Right ventricle myocardium superior (tissue), 1 donor: ENCODE data around the gene UBE3C. TPM values are rescaled to one million over a fixed set of nuclear protein-coding genes. Genes with fewer than 3 reads are reported as not detected.
"Not testable (repeated sequence)": the region's sequence is repeated elsewhere in the genome, so short reads cannot be mapped to it uniquely, and the experiment has no call there.

Experiments
- ATAC-seq: fragments of 200-7000 bp; cut with Tn5 transposase; one replicate; pipeline ENCODE4 v1.9.1; 2020; ENCODE audit warnings: mild to moderate bottlenecking; ENCODE audit not compliant: poor library complexity
- DNase-seq: peaks from one replicate; pipeline ENCODE4 v3.0.0-alpha.2; 2020
- intact Hi-C: fragments of 100-400 bp; cut with DNase I; formaldehyde crosslinking; loops from one replicate; pipeline ENCODE4 v1.11.2; 2022
- total RNA-seq: library from RNA; stranded (reverse); fragmentation: NEBNext Ultra II Directional; extraction: Animal tissue kit (Norgen Biotek cat#: 25700); gene quantifications from one replicate; pipeline ENCODE4 v1.2.1, GENCODE V29; 2021
- donor health status: DM: no; HTN: yes; CAD: no; lungs with severe emphysema.

UBE3C gene
- total RNA-seq, 1 donor from 2014 or later, result 48.7 TPM

DNA sequence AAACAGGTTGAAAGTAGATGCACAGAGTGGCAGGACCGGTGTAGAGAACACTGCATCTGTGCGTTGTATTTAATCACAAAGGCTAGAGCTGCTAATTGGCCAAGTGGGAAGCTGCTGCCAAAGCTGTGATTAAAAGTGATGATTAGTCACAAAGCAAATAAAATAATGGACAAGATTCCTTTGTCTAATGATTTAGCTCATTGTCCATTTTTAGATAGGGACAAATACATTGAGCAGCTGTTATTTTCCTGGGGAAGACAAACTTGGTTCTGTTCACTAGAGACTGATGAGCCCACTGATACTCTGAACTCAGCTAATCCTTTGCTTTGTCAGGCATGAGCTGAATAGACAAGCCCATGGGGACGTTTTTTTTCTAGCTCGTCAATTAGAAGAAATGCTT, 19.7 kb downstream of the UBE3C start:
- intact Hi-C loops, result no loop called here
- ATAC-seq (no peak), DNase-seq (no peak)

DNA sequence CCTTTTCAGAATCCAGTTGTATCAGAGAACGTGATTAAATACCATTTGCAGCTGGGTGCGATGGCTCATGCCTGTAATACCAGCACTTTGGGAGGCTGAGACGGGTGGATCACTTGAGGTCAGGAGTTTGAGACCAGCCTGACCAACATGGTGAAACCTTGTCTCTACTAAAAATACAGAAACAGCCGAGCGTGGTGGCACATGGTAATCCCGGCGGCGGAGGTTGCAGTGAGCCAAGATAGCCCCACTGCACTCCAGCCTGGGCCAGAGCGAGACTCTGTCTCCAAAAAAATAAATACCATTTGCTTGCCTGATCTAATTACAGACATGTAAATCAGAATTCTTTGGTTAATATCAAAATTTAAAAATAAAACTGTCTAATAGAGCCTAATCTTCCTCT, 20.8 kb downstream of the UBE3C start:
- DNase-seq, intact Hi-C loops: not testable (repeated sequence)
- ATAC-seq, result peak; percentile 48

DNA sequence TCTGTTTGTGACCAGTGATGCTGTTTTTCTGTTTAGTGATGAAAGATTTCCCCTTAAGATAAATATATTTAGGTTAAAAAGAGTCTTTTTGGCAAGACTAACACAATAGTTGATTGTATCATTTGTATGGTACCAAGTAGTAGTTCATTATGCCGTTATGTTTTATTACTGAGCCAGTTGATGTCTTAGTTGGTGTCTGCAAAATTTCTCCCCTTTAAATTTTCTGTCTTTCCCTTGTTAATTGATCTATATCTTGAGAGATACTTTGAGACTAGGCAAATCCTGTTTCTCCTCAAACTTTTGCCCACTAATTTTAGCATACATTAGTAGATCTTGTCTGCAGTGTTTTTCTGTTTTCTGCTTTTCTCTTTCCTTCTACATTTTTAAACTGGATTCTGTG, 21.7 kb downstream of the UBE3C start:
- no peak for DNase-seq
- intact Hi-C loops, result no loop called here
- ATAC-seq, result no peak

DNA sequence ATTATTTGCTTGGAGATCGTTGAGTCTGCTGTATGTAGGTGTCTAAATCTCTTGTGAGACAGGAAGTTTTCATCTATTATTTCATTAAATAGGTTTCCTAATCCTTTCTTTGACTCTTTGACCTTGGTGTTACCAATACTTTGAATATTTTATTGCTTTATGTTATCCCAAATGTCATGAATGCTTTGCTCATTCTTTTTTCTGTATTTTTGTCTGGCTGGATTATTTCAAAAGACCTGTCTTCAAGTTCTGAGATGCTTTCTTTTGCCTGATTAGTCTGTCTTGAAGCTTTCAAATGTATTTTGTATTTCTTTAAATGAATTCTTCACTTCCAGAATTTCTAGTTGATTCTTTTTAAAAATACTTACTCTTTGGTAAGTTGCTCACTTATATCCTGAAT, 27.3 kb downstream of the UBE3C start:
- DNase-seq (no peak), ATAC-seq (no peak)
- intact Hi-C loops, result no loop called here

DNA sequence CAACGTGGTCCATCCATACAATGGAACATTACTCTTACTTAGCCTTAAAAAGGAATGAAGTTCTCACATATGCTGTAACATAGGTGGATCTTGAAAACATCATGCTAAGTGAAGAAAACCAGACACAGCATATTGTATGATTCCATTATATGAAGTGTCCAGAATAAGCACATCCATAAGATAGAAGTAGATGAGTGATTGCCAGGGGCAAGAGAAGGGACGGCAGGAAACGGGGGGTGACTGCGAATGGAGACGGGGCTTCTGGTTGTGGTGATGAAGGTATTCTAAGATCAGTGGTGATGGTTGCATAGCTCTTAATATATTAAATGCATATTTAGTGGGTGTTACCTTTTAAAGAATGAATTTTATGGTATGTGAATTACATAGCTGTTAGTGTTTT, 29.8 kb downstream of the UBE3C start:
- DNase-seq (no peak), ATAC-seq (no peak)
- intact Hi-C loops, result no loop called here

DNA sequence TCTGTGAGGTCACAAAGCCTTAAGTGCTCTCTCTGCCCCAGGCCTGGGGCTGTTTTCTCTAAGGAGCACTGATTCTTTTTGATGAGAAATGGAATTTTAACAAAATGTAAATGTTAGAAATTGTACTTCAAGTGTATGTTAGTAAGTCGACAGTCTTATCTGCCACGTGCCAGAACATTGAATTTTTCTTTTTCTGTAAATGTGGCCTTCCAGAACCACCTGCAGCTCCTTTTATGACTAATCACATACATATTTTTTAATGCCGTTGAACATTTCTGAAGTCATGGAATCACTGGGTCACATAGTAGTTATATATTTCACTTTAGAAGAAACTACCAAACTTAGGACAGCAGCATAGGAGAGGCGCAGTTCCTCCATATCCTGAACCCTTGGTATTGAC, 38.0 kb downstream of the UBE3C start:
- DNase-seq (no peak), ATAC-seq (no peak)
- intact Hi-C loops, result no loop called here

DNA sequence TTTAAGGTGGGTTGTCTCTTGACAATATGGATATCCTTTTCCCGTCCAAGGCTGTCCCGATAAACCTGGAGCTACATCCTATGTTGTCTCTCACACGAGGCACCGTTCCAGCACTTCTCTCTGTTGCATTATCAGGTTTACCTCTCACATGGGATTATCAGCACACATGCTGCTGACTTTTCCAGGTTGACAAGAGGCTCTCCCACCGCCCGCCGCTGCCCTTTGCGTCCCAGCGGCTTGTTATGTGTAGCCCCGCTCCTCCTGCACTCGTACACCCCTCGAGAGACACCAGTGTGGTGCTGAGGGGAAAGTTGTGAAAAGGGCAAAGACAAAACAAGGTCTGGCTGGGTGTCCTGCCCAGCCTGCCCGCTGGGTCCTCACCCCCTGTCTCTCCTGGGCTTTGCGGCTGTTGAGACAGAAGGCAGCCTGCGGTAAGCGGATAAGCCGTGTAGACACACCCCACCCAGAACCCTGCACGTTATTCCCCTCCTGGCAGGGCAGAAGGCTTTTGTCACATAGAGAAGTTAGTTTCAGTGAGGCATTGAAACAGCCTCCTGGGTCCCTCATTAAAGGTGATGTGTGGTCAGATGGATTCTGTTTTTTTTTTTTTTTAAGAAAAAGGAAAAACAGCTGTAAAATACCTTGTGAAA, 38.7 kb downstream of the UBE3C start:
- DNase-seq, result no peak
- intact Hi-C loops, result no loop called here
- ATAC-seq, result no peak

DNA sequence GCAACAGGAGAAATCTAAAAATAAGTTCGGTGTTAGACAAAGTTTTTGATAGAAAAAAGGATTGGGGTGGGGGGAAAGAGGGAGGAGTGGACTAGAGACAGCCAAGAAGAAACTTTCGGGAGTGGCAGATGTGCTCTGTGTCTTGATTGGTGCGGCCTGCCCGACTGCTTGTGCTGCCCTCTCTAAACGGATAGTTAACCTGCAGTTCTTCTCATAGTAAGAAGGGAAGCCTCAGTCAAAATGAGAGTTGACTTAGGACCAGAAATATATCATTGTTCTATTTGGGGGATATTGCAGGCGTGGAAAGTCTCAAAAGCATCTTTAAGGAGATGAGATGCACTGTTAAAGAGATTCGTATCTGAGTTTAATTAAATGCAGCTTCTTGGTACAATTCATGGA, 39.3 kb downstream of the UBE3C start:
- DNase-seq, result no peak
- intact Hi-C loops, result no loop called here

DNA sequence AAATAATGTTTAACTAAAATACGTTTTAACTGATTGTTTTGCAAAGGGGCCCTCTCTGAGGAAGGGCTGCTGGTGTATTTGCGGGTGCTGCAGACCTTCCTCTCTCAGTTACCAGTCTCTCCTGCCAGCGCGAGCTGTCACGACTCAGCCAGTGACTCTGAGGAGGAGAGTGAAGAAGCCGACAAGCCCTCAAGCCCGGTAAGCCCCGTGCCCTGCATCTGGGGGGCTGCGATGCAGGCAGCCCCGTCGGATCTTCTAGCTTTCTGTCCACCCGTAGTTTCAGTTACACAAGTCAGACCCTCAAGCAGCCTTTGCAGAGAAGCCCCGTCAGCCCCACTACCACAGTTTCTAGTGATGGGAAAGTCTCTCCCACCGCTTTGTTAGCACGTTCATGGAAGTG, 45.1 kb downstream of the UBE3C start:
- no peak for ATAC-seq
- no peak for DNase-seq
- intact Hi-C loops, result no loop called here

More for the DNA sequence above, 39.3 kb downstream of the UBE3C start:
- no peak for ATAC-seq

DNA sequence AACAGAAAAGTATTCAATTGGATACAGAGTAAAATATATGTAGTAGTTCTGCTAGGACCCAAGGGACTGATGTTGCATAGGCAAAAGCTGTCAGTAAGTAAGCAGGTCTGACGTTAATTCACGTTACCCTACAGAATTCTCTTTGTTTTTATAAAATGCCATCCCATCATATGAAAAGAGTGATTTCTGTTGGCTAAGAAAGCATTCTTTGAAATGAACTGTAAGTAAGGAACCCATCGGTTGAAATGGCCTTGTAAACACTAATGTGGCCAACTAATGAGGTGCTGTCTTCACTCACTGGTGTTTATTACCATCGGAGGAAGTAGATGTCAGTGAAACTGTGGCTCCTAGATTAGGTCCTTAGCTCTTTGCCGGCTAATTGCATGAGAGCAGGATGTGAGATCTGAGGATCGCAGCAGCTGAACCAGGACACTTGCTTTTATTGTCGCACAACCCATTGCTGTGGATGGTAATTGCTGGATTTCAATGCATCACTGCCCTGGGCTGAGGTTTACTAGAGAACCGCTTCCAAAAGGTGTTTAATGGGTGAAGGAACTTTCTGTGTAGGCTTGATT, 49.5 kb downstream of the UBE3C start:
- ATAC-seq (no peak), DNase-seq (no peak)
- intact Hi-C loops, result no loop called here

DNA sequence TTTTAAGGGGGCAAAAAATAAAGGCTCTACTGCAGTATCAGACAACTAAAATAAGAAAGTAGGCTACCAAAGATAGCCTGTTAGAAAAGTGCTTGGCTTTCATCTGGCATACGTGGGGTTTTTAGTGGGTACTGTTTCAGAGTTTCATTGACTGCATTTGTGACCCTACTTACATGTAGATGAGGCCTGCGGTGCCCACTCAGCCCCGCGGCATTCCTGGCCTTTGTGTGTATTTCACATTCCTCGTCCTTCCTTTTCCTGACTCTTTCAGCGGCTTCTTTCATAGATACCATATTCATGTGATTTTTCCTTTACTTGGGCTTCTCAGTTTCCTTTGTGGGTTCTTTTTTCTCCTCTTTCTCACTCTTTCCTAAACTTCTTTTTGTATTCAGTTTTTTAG, 50.7 kb downstream of the UBE3C start:
- no peak for DNase-seq
- ATAC-seq, result no peak
- intact Hi-C loops, result no loop called here

DNA sequence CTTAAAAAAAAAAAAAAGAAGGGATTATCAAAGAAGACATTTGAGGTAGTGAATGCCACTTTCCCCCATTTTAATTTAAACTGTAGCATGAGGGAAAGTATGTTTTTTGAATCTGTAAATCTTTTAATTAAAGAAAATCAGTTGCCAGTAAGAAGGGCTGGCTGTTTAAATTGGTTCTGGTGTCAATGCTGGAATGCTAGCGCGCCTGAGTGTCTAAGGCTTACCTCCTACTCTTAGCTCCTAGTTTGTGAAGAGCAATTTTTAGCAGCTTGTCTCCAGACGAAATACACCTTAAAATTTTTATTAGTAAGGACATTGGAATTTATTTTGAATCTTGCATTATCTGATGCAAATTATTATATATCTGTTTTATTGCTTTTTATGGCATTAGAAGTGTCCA, 54.1 kb downstream of the UBE3C start:
- intact Hi-C loops, result no loop called here
- DNase-seq (no peak), ATAC-seq (no peak)

DNA sequence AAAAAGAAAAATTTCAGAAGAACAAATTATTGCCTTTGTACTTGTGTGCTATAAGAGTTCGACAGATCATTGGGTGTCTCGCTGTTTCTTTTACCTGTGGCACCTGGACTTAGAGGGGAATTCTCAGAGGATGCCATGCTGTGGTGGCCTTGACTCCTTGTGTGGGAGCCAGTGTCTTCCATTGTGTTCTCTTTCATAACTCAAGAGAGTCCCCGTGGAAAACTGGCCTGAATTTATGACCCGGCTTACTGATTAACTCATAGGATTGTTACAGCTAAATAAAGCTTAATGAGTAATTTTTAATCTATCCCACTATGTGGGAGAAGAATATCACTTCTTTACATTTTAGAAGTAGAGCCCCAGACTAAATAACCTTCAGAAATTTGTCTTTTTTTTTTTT, 54.5 kb downstream of the UBE3C start:
- DNase-seq, result no peak
- intact Hi-C loops, result no loop called here
- ATAC-seq, result no peak

DNA sequence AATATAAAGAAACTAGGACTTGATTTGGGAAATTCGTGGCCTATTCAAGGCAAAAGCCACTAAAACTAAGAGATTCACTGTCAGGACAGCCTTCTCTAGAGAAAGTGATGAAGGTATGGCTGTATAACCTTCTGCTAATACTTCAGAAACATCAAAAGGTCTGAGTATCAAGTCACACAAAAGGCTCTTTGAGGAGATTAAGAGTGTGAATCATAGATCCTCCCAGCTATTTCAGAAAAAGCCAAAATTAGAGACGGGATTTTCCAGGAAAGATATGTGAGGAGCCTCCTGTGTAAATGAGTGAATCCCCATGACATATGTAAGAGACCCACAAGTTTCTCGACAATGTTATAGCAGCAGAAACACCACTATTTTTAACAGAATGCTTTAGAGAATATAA, 56.2 kb downstream of the UBE3C start:
- no peak for ATAC-seq
- intact Hi-C loops, result no loop called here
- DNase-seq, result no peak

DNA sequence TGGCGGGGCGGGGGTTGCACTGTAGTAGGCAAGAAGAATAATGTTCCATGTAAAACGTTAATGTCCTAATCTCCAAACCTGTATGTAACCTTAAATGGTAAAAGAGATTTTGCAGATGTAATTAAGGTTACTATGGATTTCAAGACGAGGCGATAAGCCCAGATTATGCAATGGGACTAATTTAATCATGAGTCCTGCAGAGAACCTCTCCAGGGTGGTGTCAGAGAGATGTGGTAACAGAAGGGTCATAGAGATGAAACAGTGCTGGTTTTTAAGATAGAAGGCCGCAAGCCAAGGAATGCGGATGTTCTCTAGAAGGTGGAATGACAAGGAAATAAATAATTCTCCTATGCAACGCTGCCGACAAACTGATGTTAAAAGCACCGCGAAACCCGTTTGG, 57.1 kb downstream of the UBE3C start:
- intact Hi-C loops, result no loop called here
- DNase-seq (no peak), ATAC-seq (no peak)

DNA sequence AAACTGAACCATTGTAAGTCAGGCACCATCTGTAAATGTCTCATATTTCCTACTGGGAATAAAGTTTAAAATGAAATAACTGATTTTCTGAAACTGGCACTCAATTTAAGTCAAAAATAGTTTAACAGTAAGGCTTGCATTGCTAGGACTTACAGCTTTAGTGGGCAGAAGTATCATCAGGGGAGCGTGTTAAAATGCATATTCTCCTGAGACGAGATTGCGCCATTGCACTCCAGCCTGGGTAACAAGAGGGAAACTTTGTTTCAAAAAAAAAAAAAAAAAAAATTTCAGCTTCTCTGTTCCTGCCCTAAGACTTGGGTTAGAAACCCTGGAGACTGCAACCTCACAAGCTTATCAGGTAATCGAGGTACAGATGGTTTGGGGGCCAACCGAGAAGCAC, 65.4 kb downstream of the UBE3C start:
- DNase-seq (no peak), ATAC-seq (no peak)
- intact Hi-C loops, result no loop called here

DNA sequence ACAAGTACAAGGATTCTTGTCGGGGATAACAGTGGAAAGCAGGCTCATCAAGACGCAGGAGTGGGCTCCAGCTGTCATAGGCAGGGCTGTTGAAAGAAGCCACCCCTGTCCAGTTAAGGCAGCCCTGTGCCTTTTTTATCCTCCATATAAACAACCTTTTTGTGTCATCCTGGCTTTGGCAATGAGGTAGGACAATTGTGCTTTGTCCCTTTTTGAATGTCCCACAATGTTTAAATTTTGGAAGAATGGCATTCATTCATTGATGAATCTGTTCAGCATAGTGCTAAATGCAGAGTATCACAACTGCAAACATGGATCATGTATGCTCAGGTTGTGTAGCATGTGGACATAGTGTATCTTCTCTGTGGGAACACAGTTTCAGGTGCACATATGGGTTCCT, 66.7 kb downstream of the UBE3C start:
- ATAC-seq (no peak), DNase-seq (no peak)
- intact Hi-C loops, result no loop called here

DNA sequence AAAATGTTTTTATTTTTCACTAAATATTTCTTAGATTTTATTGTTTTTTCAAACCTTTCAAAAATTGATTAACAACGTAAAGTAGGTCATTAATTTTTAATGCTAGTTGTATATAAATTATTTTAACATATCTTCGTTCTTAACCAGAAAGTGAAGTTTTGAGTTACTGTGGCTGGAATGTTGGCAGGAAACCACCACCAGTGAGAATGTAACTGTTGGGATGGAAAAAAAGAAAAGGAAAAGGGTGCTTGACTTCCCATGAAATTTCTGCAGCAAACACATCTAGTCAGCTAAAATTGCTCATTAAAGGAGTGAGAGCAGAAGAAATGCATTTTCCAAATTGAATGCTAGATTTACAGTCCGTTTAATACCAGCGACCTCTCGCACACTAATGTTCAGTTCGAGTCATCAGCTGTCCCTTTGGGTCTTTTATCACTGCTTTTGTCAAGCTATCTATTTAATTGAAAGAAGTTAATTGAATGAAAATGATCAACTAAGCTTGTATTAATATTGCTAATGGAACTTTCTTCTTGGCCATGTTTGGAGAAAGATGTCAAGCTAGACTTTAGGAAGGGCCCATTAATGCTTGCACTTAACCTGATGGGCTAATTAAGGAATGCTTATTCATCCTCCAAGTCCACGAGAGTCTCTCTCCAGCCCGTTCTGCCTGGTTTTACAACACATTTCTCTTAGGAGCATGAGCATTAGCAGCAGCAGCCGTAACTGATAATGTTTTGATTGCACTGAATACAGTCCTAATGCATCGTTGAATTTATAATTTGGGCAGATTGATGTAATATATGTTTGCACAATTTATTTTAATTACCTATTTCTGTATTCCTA, 70.1 kb downstream of the UBE3C start:
- intact Hi-C loops, result no loop called here
- no peak for ATAC-seq
- DNase-seq, result no peak

DNA sequence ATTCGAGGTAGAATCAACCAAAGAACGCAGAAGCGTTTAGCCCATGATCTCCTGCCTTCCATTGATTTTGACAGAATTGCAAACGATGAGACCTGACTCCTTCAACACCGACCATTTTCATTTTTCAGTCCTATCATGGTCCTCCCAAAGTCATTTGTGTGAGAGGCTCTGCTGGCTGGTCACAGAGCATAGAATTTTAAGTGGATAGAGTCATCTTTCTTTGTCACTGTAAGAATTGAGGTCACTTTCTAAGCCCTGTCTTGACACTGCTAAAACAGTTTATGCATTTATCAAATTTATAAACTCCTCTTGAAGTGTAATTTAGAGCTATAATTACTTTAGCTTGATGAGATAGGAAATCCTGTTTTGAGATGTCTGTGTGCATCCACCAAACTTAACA, 72.0 kb downstream of the UBE3C start:
- intact Hi-C loops, result no loop called here
- no peak for ATAC-seq

DNA sequence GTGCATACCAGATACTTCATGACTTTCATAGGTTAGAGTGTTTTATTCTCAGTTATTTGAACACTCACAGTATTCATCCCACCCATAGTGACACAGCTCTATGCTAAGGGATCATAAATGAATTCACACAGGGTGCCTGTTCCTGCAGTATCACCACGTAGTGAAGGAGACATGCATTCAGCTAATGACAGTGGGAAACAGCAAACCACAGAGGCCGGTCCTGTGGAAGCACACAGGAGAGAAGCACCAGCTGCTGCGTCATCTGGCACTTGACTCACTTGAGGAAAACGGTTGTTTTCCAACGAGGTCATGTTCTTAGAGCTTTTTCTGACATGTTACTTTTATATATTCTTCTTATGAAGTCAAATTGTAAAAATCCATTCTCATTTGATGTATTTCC, 73.0 kb downstream of the UBE3C start:
- no peak for DNase-seq
- ATAC-seq, result no peak
- intact Hi-C loops, result no loop called here

More for the DNA sequence above, 72.0 kb downstream of the UBE3C start:
- DNase-seq, result no peak
